Stomach (tissue), 4 donors: Measurements from ENCODE around the gene PCDH15.

Experiments used
- EP300 ChIP-seq: sonication (generic); formaldehyde crosslinking; IDR thresholded peaks from one replicate; pipeline ENCODE4 v1.6.1; 2017; ENCODE audit warnings: antibody characterized with exemption
- POLR2A ChIP-seq, 4 donors: fragments of 450-650 bp; IDR thresholded peaks; one replicate each; pipeline ENCODE4 v1.6.1; 2016; ENCODE audit warnings: antibody characterized with exemption in 4 of 4, control low read depth in 2 of 4, mild to moderate bottlenecking in 1 of 4, moderate library complexity in 1 of 4
- POLR2AphosphoS5 ChIP-seq, 3 donors: sonication (generic); formaldehyde crosslinking; IDR thresholded peaks; one replicate each; pipeline ENCODE4 v1.6.1; 2016; ENCODE audit warnings: antibody characterized with exemption in 3 of 3
- TF ChIP-seq, protein P1 (sequence below), 7 experiments: fragments of 450-650 bp in 4 of 7; fragments of 200-600 bp in 3 of 7; sonication (generic) in 3 of 7; IDR thresholded peaks; one replicate each; pipeline ENCODE4 v1.5.1; 2016 to 2019; ENCODE audit warnings: antibody characterized with exemption in 7 of 7, control low read depth in 2 of 7, mild to moderate bottlenecking in 1 of 7

DNA sequence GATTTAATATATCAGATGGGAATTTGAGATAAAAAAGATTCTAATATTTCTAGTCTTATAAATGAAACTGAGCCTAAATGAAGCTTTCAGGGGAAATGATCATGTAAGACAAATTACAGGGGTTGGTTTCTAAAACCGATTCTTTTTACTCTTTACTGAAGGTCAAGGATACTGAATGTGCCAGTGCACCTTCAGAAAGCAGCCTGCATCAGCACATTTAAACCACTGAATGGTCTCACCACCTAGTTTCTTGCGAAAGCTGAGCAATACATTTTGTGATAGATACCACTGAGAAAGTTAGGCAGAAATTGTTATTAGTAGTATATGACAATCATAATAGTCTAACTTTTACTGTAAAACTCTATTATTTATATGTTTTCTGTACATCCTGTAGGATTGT is 180.7 kb downstream of the PCDH15 start:
- TF ChIP-seq, protein P1, sequence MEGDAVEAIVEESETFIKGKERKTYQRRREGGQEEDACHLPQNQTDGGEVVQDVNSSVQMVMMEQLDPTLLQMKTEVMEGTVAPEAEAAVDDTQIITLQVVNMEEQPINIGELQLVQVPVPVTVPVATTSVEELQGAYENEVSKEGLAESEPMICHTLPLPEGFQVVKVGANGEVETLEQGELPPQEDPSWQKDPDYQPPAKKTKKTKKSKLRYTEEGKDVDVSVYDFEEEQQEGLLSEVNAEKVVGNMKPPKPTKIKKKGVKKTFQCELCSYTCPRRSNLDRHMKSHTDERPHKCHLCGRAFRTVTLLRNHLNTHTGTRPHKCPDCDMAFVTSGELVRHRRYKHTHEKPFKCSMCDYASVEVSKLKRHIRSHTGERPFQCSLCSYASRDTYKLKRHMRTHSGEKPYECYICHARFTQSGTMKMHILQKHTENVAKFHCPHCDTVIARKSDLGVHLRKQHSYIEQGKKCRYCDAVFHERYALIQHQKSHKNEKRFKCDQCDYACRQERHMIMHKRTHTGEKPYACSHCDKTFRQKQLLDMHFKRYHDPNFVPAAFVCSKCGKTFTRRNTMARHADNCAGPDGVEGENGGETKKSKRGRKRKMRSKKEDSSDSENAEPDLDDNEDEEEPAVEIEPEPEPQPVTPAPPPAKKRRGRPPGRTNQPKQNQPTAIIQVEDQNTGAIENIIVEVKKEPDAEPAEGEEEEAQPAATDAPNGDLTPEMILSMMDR (IDR thresholded peaks at IDR 0.05), result no peak
- no peak for TF ChIP-seq POLR2AphosphoS5 (IDR thresholded peaks at IDR 0.05)
- TF ChIP-seq POLR2A (IDR thresholded peaks at IDR 0.05), result no peak
- no peak for TF ChIP-seq EP300
